ENCODE measurements around the gene VANGL2.

Gene VANGL2

GRCh38 chr1:160358073-160358472, 42.3 kb upstream of the VANGL2 start:
- no peak overlapping the region for H3K4me3 ChIP-seq (replicated peaks; ENCODE audit: low read depth, low read length)
- TF ChIP-seq CTCF (IDR thresholded peaks at IDR 0.05; ENCODE audit: low read length, missing control alignments): no peak
- no peak for DNase-seq (ENCODE audit: low read depth)

GRCh38 chr1:160359559-160360226, 40.7 kb upstream of the VANGL2 start:
- peak; percentile 8 for DNase-seq (ENCODE audit: low read depth)
- no peak for TF ChIP-seq CTCF (IDR thresholded peaks at IDR 0.05; ENCODE audit: low read length, missing control alignments)

GRCh38 chr1:160360227-160360695, 40.1 kb upstream of the VANGL2 start:
- no peak for TF ChIP-seq CTCF (IDR thresholded peaks at IDR 0.05; ENCODE audit: low read length, missing control alignments)
- no peak overlapping the region for H3K4me3 ChIP-seq (replicated peaks; ENCODE audit: low read depth, low read length)
- no peak for DNase-seq (ENCODE audit: low read depth)

More at GRCh38 chr1:160359559-160360226, 40.7 kb upstream of the VANGL2 start:
- no peak overlapping the region for H3K4me3 ChIP-seq (replicated peaks; ENCODE audit: low read depth, low read length)

- no peak for TF ChIP-seq CTCF (IDR thresholded peaks at IDR 0.05; ENCODE audit: low read length, missing control alignments)
- DNase-seq (ENCODE audit: low read depth): no peak
- H3K4me3 ChIP-seq (replicated peaks; ENCODE audit: low read depth, low read length): no peak overlapping the region
Measured at GRCh38 chr1:160361199-160361598, 39.2 kb upstream of the VANGL2 start.

- no peak for TF ChIP-seq CTCF (IDR thresholded peaks at IDR 0.05; ENCODE audit: low read length, missing control alignments)
- no peak for DNase-seq (ENCODE audit: low read depth)
- no peak overlapping the region for H3K4me3 ChIP-seq (replicated peaks; ENCODE audit: low read depth, low read length)
Measured at GRCh38 chr1:160361814-160362167, 38.6 kb upstream of the VANGL2 start.

GRCh38 chr1:160362168-160362957, 38.0 kb upstream of the VANGL2 start:
- H3K4me3 ChIP-seq (replicated peaks; ENCODE audit: low read depth, low read length): no peak overlapping the region
- DNase-seq (ENCODE audit: low read depth): no peak
- TF ChIP-seq CTCF (IDR thresholded peaks at IDR 0.05; ENCODE audit: low read length, missing control alignments): no peak
